T47D (cell line): ENCODE results near the gene GMPPB.

Source experiments
- DNase-seq, 2 experiments: peaks; one replicate each; pipeline versions ENCODE4 v3.0.0 to v3.0.0-alpha.2; 2011 to 2012; ENCODE audit warnings: low read depth in 1 of 2, low spot score in 1 of 2
- JUND ChIP-seq: IDR thresholded peaks from 2 replicates; pipeline ENCODE4 v1.6.1; 2012; ENCODE audit warnings: low read depth
- in situ Hi-C: cut with HindIII; loops from 2 replicates; pipeline ENCODE4 v1.10.0; 2016; ENCODE audit warnings: low sequenced_read_pairs, low pct_unique_long_range_greater_than_20kb

GMPPB gene

GRCh38 chr3:49722896-49723295 is 855 bp downstream of the GMPPB start:
- no peak for DNase-seq
- TF ChIP-seq JUND = no peak
- in situ Hi-C loops = no loop called here

GRCh38 chr3:49721896-49722781 is 1.6 kb downstream of the GMPPB start:
- no peak for DNase-seq
- in situ Hi-C loops = no loop called here
- no peak for TF ChIP-seq JUND

- in situ Hi-C loops = no loop called here
- TF ChIP-seq JUND = no peak
- DNase-seq = no peak
Observed at GRCh38 chr3:49721596-49721895, 2.2 kb downstream of the GMPPB start.

- no peak for TF ChIP-seq JUND
- in situ Hi-C loops = no loop called here
- no peak for DNase-seq
Observed at GRCh38 chr3:49720855-49721595, 2.7 kb downstream of the GMPPB start.

GRCh38 chr3:49719214-49719884 is 4.4 kb downstream of the GMPPB start, which contains the start of gene AMIGO3:
Gene AMIGO3 (minus strand): TSS chr3:49719684. CDS start chr3:49719465, 219 bp downstream.
- peak; percentile 42 to 68 for DNase-seq
- in situ Hi-C loops = no loop called here
- no peak for TF ChIP-seq JUND

- in situ Hi-C loops = no loop called here
- DNase-seq = no peak
- TF ChIP-seq JUND = no peak
Observed at GRCh38 chr3:49718858-49719213, 4.9 kb downstream of the GMPPB start.

GRCh38 chr3:49717959-49718857 is 5.5 kb downstream of the GMPPB start:
- in situ Hi-C loops = no loop called here
- no peak for TF ChIP-seq JUND

GRCh38 chr3:49717211-49717958 is 6.4 kb downstream of the GMPPB start:
- DNase-seq = no peak
- in situ Hi-C loops = no loop called here
- TF ChIP-seq JUND = no peak

More at GRCh38 chr3:49717959-49718857, 5.5 kb downstream of the GMPPB start:
- no peak for DNase-seq

GRCh38 chr3:49716691-49717210 is 7.0 kb downstream of the GMPPB start:
- TF ChIP-seq JUND = no peak
- no peak for DNase-seq
- in situ Hi-C loops = no loop called here

- in situ Hi-C loops = no loop called here
- no peak for DNase-seq
- no peak for TF ChIP-seq JUND
Observed at GRCh38 chr3:49716169-49716568, 7.6 kb downstream of the GMPPB start.

- DNase-seq = no peak
- no peak for TF ChIP-seq JUND
- in situ Hi-C loops = no loop called here
Observed at GRCh38 chr3:49715611-49716121, 8.1 kb downstream of the GMPPB start.
